ENCODE results near the gene C6orf136.

The C6orf136 gene

GRCh38 chr6:30611856-30612194 is 35.1 kb upstream of the C6orf136 start:
- peaks cover under 1% of the 10 kb centered on the region for H3K27me3 Mint-ChIP-seq (ENCODE audit: low read depth)
- no peak for TF ChIP-seq CTCF (IDR thresholded peaks at IDR 0.05; ENCODE audit: unreplicated experiment in 3 of 3)
- H3K9me3 Mint-ChIP-seq: no peaks in the 10 kb centered on the region
- H3K4me1 Mint-ChIP-seq: peaks cover 54% of the 10 kb centered on the region
- H3K27ac Mint-ChIP-seq: peak overlapping the region; percentile 51 to 100 (median 100)
- H3K36me3 Mint-ChIP-seq (ENCODE audit: low read depth): peaks cover 58% of the 10 kb centered on the region
- peak overlapping the region; percentile 2 to 24 (median 20) for H3K4me3 Mint-ChIP-seq

GRCh38 chr6:30612213-30612612 is 34.7 kb upstream of the C6orf136 start:
- Mint-ChIP-seq H3K9me3 (peaks cover 3% of the 10 kb centered on the region), H3K4me3 (peak overlapping the region in 2 of 3 experiments; percentile 2 to 8), H3K36me3 (ENCODE audit: low read depth) (peaks cover 60% of the 10 kb centered on the region), H3K27me3 (ENCODE audit: low read depth) (peaks cover 5% of the 10 kb centered on the region), H3K4me1 (peaks cover 54% of the 10 kb centered on the region), H3K27ac (peak overlapping the region; percentile 51 to 100 (median 100))
- peak; percentile 26 to 36 (median 32) for TF ChIP-seq CTCF (IDR thresholded peaks at IDR 0.05; ENCODE audit: unreplicated experiment in 3 of 3)

GRCh38 chr6:30612687-30613248 is 34.2 kb upstream of the C6orf136 start:
- peaks cover 57% of the 10 kb centered on the region for H3K36me3 Mint-ChIP-seq (ENCODE audit: low read depth)
- peaks cover 5% of the 10 kb centered on the region for H3K27me3 Mint-ChIP-seq (ENCODE audit: low read depth)
- H3K27ac Mint-ChIP-seq: peak overlapping the region; percentile 94 to 100 (median 100)
- TF ChIP-seq CTCF (IDR thresholded peaks at IDR 0.05; ENCODE audit: unreplicated experiment in 3 of 3): no peak
- H3K9me3 Mint-ChIP-seq: peaks cover 3% of the 10 kb centered on the region
- peaks cover 54% of the 10 kb centered on the region for H3K4me1 Mint-ChIP-seq
- H3K4me3 Mint-ChIP-seq: peak overlapping the region; percentile 21 to 55 (median 44)

- TF ChIP-seq CTCF (IDR thresholded peaks at IDR 0.05; ENCODE audit: unreplicated experiment in 3 of 3): no peak
- Mint-ChIP-seq H3K27me3 (ENCODE audit: low read depth) (peaks cover 5% of the 10 kb centered on the region), H3K27ac (peak overlapping the region; percentile 94 to 100 (median 100)), H3K9me3 (peaks cover 3% of the 10 kb centered on the region), H3K4me3 (peak overlapping the region; percentile 96 to 99 (median 97)), H3K4me1 (peaks cover 55% of the 10 kb centered on the region), H3K36me3 (ENCODE audit: low read depth) (peaks cover 53% of the 10 kb centered on the region)
Measured at GRCh38 chr6:30613251-30614043, 33.5 kb upstream of the C6orf136 start.

- Mint-ChIP-seq H3K4me1 (peaks cover 53% of the 10 kb centered on the region), H3K27ac (peak overlapping the region; percentile 100), H3K27me3 (ENCODE audit: low read depth) (peaks cover 5% of the 10 kb centered on the region), H3K4me3 (peak overlapping the region; percentile 96 to 99 (median 97)), H3K36me3 (ENCODE audit: low read depth) (peaks cover 45% of the 10 kb centered on the region), H3K9me3 (peaks cover 3% of the 10 kb centered on the region)
- TF ChIP-seq CTCF (IDR thresholded peaks at IDR 0.05; ENCODE audit: unreplicated experiment in 3 of 3): no peak
Measured at GRCh38 chr6:30614044-30614842, 32.7 kb upstream of the C6orf136 start.
